CD4-positive, alpha-beta T cell treated with Interleukin-21 for 1 hour (primary cell): ENCODE measurements around the gene ATXN2.
"Not testable (repeated sequence)": the region's sequence is repeated elsewhere in the genome, so short reads cannot be mapped to it uniquely, and the experiment has no call there.

Experiments
- DNase-seq: peaks from one replicate; pipeline ENCODE4 v3.0.0-alpha.2; 2020

Gene ATXN2

GRCh38 chr12:111599453-111600204 is 514 bp upstream of the ATXN2 start:
- DNase-seq = peak; percentile 88

- peak; percentile 22 for DNase-seq
Observed at GRCh38 chr12:111597831-111598636, 1.1 kb downstream of the ATXN2 start.

- DNase-seq = peak; percentile 15
Observed at GRCh38 chr12:111596985-111597830, 1.9 kb downstream of the ATXN2 start.

- not testable (repeated sequence) for DNase-seq
Observed at GRCh38 chr12:111595341-111595835, 3.7 kb downstream of the ATXN2 start.

- not testable (repeated sequence) for DNase-seq
Observed at GRCh38 chr12:111591399-111592010, 7.6 kb downstream of the ATXN2 start.

- DNase-seq = no peak
Observed at GRCh38 chr12:111590552-111590951, 8.6 kb downstream of the ATXN2 start.

- DNase-seq = no peak
Observed at GRCh38 chr12:111589601-111590000, 9.5 kb downstream of the ATXN2 start.

- no peak for DNase-seq
Observed at GRCh38 chr12:111588010-111588409, 11.1 kb downstream of the ATXN2 start.

- DNase-seq = no peak
Observed at GRCh38 chr12:111586986-111587385, 12.1 kb downstream of the ATXN2 start.

GRCh38 chr12:111585690-111586089 is 13.4 kb downstream of the ATXN2 start:
- DNase-seq = no peak

- no peak for DNase-seq
Observed at GRCh38 chr12:111584959-111585358, 14.2 kb downstream of the ATXN2 start.

GRCh38 chr12:111583506-111583905 is 15.6 kb downstream of the ATXN2 start:
- not testable (repeated sequence) for DNase-seq

GRCh38 chr12:111582133-111582747 is 16.9 kb downstream of the ATXN2 start:
- no peak for DNase-seq

GRCh38 chr12:111581434-111582132 is 17.5 kb downstream of the ATXN2 start:
- no peak for DNase-seq

- no peak for DNase-seq
Observed at GRCh38 chr12:111580737-111581136, 18.4 kb downstream of the ATXN2 start.

- no peak for DNase-seq
Observed at GRCh38 chr12:111580119-111580425, 19.0 kb downstream of the ATXN2 start.

- no peak for DNase-seq
Observed at GRCh38 chr12:111578971-111579340, 20.2 kb downstream of the ATXN2 start.

- DNase-seq = no peak
Observed at GRCh38 chr12:111578276-111578970, 20.7 kb downstream of the ATXN2 start.

- DNase-seq = no peak
Observed at GRCh38 chr12:111574797-111575443, 24.2 kb downstream of the ATXN2 start.

GRCh38 chr12:111573476-111573875 is 25.6 kb downstream of the ATXN2 start:
- no peak for DNase-seq
